ENCODE data around the gene ZNF180. TPM values are rescaled to one million over a fixed set of nuclear protein-coding genes. Genes with fewer than 3 reads are reported as not detected.

The ZNF180 gene
- polyA plus RNA-seq (2012; ENCODE audit: insufficient read depth, insufficient read length, low read depth): 5.6 TPM

GRCh38 chr19:44499962-44500949 lies at the start of gene ZNF180:
Gene ZNF180, minus strand, starts transcription at chr19:44500522. Its CDS starts 3,188 bp downstream, at chr19:44497334.
- Histone ChIP-seq H3K9me3 (peaks cover 4% of the 10 kb centered on the region; the same call in 1 of the 2 replicates), H3K36me3 (peaks cover 17% of the 10 kb centered on the region)
- DNase-seq: peak; percentile 96

GRCh38 chr19:44549507-44549906 lies 49.2 kb upstream of the ZNF180 start:
- H3K27me3 ChIP-seq: no peaks in the 10 kb centered on the region
- TF ChIP-seq CTCF (IDR thresholded peaks at IDR 0.05; ENCODE audit: low read depth, low read length): no peak
- H3K4me3 ChIP-seq (ENCODE audit: low read depth, low read length): no peak overlapping the region
- no peaks in the 10 kb centered on the region for H3K9me3 ChIP-seq
- H3K36me3 ChIP-seq: no peaks in the 10 kb centered on the region
- H3K4me1 ChIP-seq: no peaks in the 10 kb centered on the region
- no peak for DNase-seq

More at GRCh38 chr19:44499962-44500949, at the start of gene ZNF180:
- H3K4me1 ChIP-seq: no peaks in the 10 kb centered on the region
- TF ChIP-seq CTCF (IDR thresholded peaks at IDR 0.05; ENCODE audit: low read depth, low read length): peak; percentile 57
- H3K4me3 ChIP-seq (ENCODE audit: low read depth, low read length): peak within 1 kb of the TSS; percentile 77
- H3K27me3 ChIP-seq: no peaks in the 10 kb centered on the region

GRCh38 chr19:44548736-44549135 lies 48.4 kb upstream of the ZNF180 start:
- no peak overlapping the region for H3K4me3 ChIP-seq (ENCODE audit: low read depth, low read length)
- H3K9me3 ChIP-seq: no peaks in the 10 kb centered on the region
- no peaks in the 10 kb centered on the region for H3K4me1 ChIP-seq
- TF ChIP-seq CTCF (IDR thresholded peaks at IDR 0.05; ENCODE audit: low read depth, low read length): no peak
- no peaks in the 10 kb centered on the region for H3K27me3 ChIP-seq
- no peaks in the 10 kb centered on the region for H3K36me3 ChIP-seq
- DNase-seq: no peak

GRCh38 chr19:44544031-44544430 lies 43.7 kb upstream of the ZNF180 start:
- no peak for TF ChIP-seq CTCF (IDR thresholded peaks at IDR 0.05; ENCODE audit: low read depth, low read length)
- H3K27me3 ChIP-seq: no peaks in the 10 kb centered on the region
- H3K36me3 ChIP-seq: no peaks in the 10 kb centered on the region
- H3K4me3 ChIP-seq (ENCODE audit: low read depth, low read length): no peak overlapping the region
- no peaks in the 10 kb centered on the region for H3K9me3 ChIP-seq
- H3K4me1 ChIP-seq: no peaks in the 10 kb centered on the region
- no peak for DNase-seq

GRCh38 chr19:44542671-44543070 lies 42.3 kb upstream of the ZNF180 start:
- no peaks in the 10 kb centered on the region for H3K4me1 ChIP-seq

More at GRCh38 chr19:44542671-44543070, 42.3 kb upstream of the ZNF180 start:
- DNase-seq: no peak
- TF ChIP-seq CTCF (IDR thresholded peaks at IDR 0.05; ENCODE audit: low read depth, low read length): no peak
- Histone ChIP-seq H3K36me3 (no peaks in the 10 kb centered on the region), H3K27me3 (no peaks in the 10 kb centered on the region), H3K4me3 (ENCODE audit: low read depth, low read length) (no peak overlapping the region), H3K9me3 (no peaks in the 10 kb centered on the region)

All from BE2C (cell line).